Esophagus (tissue), 2 donors: ENCODE data around the gene RBM39. TPM values are rescaled to one million over a fixed set of nuclear protein-coding genes. Genes with fewer than 3 reads are reported as not detected.
"Not testable (repeated sequence)": the region's sequence is repeated elsewhere in the genome, so short reads cannot be mapped to it uniquely, and the experiment has no call there.

Experiments
- H3K27ac ChIP-seq, 2 donors: one replicate each; pipeline ENCODE4 v1.5.1; 2013; ENCODE audit warnings: low read depth in 2 of 2, mild to moderate bottlenecking in 2 of 2, inconsistent platforms in 1 of 2, low read length in 1 of 2, moderate library complexity in 1 of 2
- H3K27me3 ChIP-seq, 2 donors: one replicate each; pipeline ENCODE4 v1.6.1; 2013; ENCODE audit warnings: low read length in 2 of 2, control low read depth in 1 of 2, mild to moderate bottlenecking in 1 of 2; ENCODE audit not compliant: insufficient read depth in 2 of 2, control insufficient read depth in 1 of 2
- H3K36me3 ChIP-seq, 2 donors: one replicate each; pipeline ENCODE4 v1.6.1; 2013; ENCODE audit warnings: low read length in 1 of 2; ENCODE audit not compliant: control insufficient read depth in 2 of 2, insufficient read depth in 2 of 2
- H3K4me1 ChIP-seq, 2 donors: one replicate each; pipeline ENCODE4 v1.6.1; 2013; ENCODE audit warnings: low read length in 1 of 2; ENCODE audit not compliant: control insufficient read depth in 2 of 2, insufficient read depth in 2 of 2
- H3K4me3 ChIP-seq, 2 donors: one replicate each; pipeline ENCODE4 v1.5.1; 2013; ENCODE audit warnings: low read length in 2 of 2, mild to moderate bottlenecking in 2 of 2, low read depth in 1 of 2, moderate library complexity in 1 of 2
- H3K9me3 ChIP-seq, 2 donors: one replicate each; pipeline ENCODE4 v1.6.1; 2013; ENCODE audit warnings: mild to moderate bottlenecking in 2 of 2, low read depth in 1 of 2, low read length in 1 of 2, moderate library complexity in 1 of 2; ENCODE audit not compliant: control insufficient read depth in 2 of 2, insufficient read depth in 1 of 2
- WGBS, 2 donors: extraction: QIAGEN DNeasy Blood & Tissue Kit; methylation state at CpG; one replicate each; pipeline ENCODE4 v1.1.7; 2013; 5-methylcytosine and 5-hydroxymethylcytosine counted together
- polyA plus RNA-seq, 2 donors: library from polyadenylated mRNA; stranded (reverse); fragments of 200-250 nt; gene quantifications; one replicate each; pipeline ENCODE4 v1.2.3, GENCODE V29; 2013
- donor health status: healthy with polysubstance abuse.
- donor health status: Bipolar disorder and iron deficiency.

RBM39 gene
- polyA plus RNA-seq, 2 donors, result 164 to 335 TPM

- Histone ChIP-seq H3K27ac (no peak overlapping the region), H3K4me1 (no peaks in the 10 kb centered on the region), H3K9me3 (no peaks in the 10 kb centered on the region), H3K4me3 (no peak overlapping the region), H3K36me3 (peaks cover 10 to 22% of the 10 kb centered on the region in 2 donors), H3K27me3 (no peaks in the 10 kb centered on the region)
- WGBS, 2 donors, result 71 to 82% methylated on average over 2 of the region's 2 CpGs
Measured at GRCh38 chr20:35729836-35730582, 12.1 kb downstream of the RBM39 start.

GRCh38 chr20:35729283-35729807, 12.7 kb downstream of the RBM39 start:
- Histone ChIP-seq H3K27ac (no peak overlapping the region), H3K9me3 (no peaks in the 10 kb centered on the region), H3K27me3 (no peaks in the 10 kb centered on the region), H3K4me3 (no peak overlapping the region), H3K4me1 (no peaks in the 10 kb centered on the region), H3K36me3 (peaks cover 12 to 23% of the 10 kb centered on the region in 2 donors)
- 75 to 77% methylated on average over 7 of the region's 7 CpGs for WGBS, 2 donors

DNA sequence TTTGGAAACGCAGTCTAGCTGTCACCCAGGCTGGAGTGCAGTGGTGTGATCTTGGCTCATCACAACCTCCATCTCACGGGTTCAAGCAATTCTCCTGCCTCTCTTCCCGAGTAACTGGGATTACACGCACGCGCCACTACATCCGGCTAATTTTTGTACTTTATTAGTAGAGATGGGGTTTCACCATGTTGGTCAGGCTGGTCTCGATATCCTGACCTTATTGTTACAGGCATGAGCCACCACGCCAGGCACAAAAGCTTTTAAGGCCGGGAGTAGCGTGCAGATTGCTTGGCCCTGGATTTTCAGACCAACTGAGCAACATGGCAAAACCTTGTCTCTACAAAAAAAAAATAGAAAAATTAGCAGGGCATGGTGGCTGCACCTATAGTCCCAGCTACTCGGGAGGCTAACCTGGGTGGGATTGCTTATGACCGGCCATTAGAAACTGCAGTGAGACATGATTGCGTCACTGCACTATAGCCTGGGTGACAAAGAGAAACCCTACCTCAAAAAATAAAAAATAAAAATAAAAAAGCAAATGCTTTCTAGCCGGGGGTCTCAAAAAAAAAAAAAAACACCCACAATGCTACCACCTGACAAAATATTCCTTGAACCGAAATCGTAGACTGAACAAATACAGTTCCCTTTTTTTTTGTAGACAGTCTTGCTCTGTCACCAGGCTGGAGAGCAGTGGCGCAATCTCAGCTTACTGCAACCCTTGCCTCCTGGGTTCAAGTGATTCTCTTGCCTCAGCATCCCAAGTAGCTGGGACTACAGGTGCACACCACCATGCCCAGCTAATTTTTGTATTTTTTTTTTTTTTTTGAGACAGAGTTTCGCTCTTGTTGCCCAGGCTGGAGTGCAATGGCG, 15.0 kb downstream of the RBM39 start:
- no peaks in the 10 kb centered on the region for H3K9me3 ChIP-seq
- H3K27ac ChIP-seq, result no peak overlapping the region
- H3K4me3 ChIP-seq, result no peak overlapping the region
- H3K27me3 ChIP-seq, result no peaks in the 10 kb centered on the region
- H3K36me3 ChIP-seq, result peaks cover 12 to 26% of the 10 kb centered on the region in 2 donors
- WGBS, 2 donors, result 93 to 95% methylated on average over 20 of the region's 20 CpGs
- no peaks in the 10 kb centered on the region for H3K4me1 ChIP-seq

- Histone ChIP-seq H3K27me3 (no peaks in the 10 kb centered on the region), H3K9me3 (no peaks in the 10 kb centered on the region), H3K4me1 (no peaks in the 10 kb centered on the region), H3K4me3 (no peak overlapping the region), H3K27ac (no peak overlapping the region), H3K36me3 (peaks cover 22 to 34% of the 10 kb centered on the region in 2 donors)
- WGBS, 2 donors, result 78 to 80% methylated on average over 13 of the region's 13 CpGs
Measured at GRCh38 chr20:35724321-35725230, 17.5 kb downstream of the RBM39 start.

- 94 to 96% methylated on average over 12 of the region's 12 CpGs for WGBS, 2 donors
- H3K27me3 ChIP-seq, H3K27ac ChIP-seq, H3K4me1 ChIP-seq, H3K9me3 ChIP-seq, H3K4me3 ChIP-seq: not testable (repeated sequence)
- H3K36me3 ChIP-seq, result peaks cover 21 to 36% of the 10 kb centered on the region in 2 donors
Measured at GRCh38 chr20:35723652-35724320, 18.3 kb downstream of the RBM39 start.

DNA sequence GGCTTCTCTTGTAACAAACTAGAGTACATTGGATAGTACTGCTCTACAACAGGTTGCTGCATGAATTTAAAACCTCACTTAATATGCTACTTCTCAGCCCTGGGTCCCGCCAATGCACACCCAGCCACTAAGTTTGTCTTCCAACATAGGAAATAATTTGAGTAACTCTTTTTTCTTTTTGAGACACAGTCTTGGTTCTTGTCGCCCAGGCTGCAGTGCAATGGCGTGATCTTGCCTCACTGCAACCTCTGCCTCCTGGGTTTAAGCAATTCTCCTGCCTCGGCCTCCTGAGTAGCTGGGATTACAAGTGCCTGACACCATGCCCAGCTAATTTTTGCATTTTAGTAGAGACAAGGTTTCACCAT, 18.8 kb downstream of the RBM39 start:
- not testable (repeated sequence) for H3K4me3 ChIP-seq, H3K9me3 ChIP-seq, H3K27me3 ChIP-seq, H3K4me1 ChIP-seq, H3K27ac ChIP-seq
- WGBS, 2 donors, result 90% methylated on average over 4 of the region's 4 CpGs
- H3K36me3 ChIP-seq, result peaks cover 18 to 36% of the 10 kb centered on the region in 2 donors

GRCh38 chr20:35721621-35722020, 20.4 kb downstream of the RBM39 start:
- WGBS, 2 donors, result 72 to 83% methylated on average over 3 of the region's 3 CpGs
- Histone ChIP-seq H3K36me3 (peaks cover 16 to 38% of the 10 kb centered on the region in 2 donors), H3K4me1 (no peaks in the 10 kb centered on the region)

DNA sequence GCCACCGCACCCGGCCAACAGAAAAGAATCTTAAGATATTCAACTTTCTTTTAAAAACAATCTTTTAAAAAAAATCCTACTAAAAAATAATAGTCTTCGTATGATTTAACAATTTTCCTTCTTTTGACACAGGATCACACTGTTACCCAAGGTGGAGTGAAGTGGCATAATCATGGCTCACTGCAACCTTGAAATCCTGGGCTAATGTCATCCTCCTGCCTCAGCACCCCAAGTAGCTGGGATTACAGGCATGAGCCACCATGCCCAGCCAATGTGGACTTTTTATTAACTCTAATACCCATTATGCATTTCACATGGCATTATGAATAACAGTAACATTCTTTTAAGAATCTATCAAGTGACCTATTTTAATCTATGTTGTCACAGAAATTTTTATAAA, 20.8 kb downstream of the RBM39 start:
- H3K27me3 ChIP-seq, result no peaks in the 10 kb centered on the region
- peaks cover 19 to 35% of the 10 kb centered on the region in 2 donors for H3K36me3 ChIP-seq
- H3K27ac ChIP-seq, result no peak overlapping the region
- H3K4me3 ChIP-seq, result no peak overlapping the region
- WGBS, 2 donors, result 91 to 93% methylated on average over 3 of the region's 3 CpGs
- no peaks in the 10 kb centered on the region for H3K9me3 ChIP-seq
- H3K4me1 ChIP-seq, result no peaks in the 10 kb centered on the region

More at GRCh38 chr20:35721621-35722020, 20.4 kb downstream of the RBM39 start:
- H3K9me3 ChIP-seq, result no peaks in the 10 kb centered on the region
- no peak overlapping the region for H3K4me3 ChIP-seq
- no peak overlapping the region for H3K27ac ChIP-seq
- no peaks in the 10 kb centered on the region for H3K27me3 ChIP-seq
